ENCODE measurements around the gene FARSA. TPM values are rescaled to one million over a fixed set of nuclear protein-coding genes. Genes with fewer than 3 reads are reported as not detected.

The FARSA gene
- total RNA-seq, 6 experiments from 2014 or later: 22.9 to 46.2 (median 29.0) TPM

GRCh38 chr19:12872941-12873890, 60.3 kb downstream of the FARSA start:
- H3K4me1 ChIP-seq: no peaks in the 10 kb centered on the region
- peaks cover 0 to 5% (median 0%) of the 10 kb centered on the region in 4 donors for H3K36me3 ChIP-seq
- H3K27me3 ChIP-seq: no peaks in the 10 kb centered on the region
- DNase-seq (peak; percentile 63 to 75 (median 69)), ATAC-seq (peak; percentile 74 to 88 (median 86))
- H3K4me3 ChIP-seq: peak overlapping the region; percentile 9 to 27 (median 18)
- no peaks in the 10 kb centered on the region for H3K9me3 ChIP-seq
- TF ChIP-seq POLR2A (IDR thresholded peaks at IDR 0.05) (no peak), CTCF (IDR thresholded peaks at IDR 0.05) (no peak)
- 32% methylated on average over 9 of the region's 70 CpGs for WGBS (ENCODE audit: insufficient coverage, low coverage, low lambda C conversion rate, missing lambda C conversion rate)
- intact Hi-C loops (cut with DNase I): no loop called here
- H3K27ac ChIP-seq: no peak overlapping the region

Small RNAs within 50 kb of the gene (microRNA-seq; reads per million reads assigned to microRNA genes)
- gene MIR5695: 0 reads per million in 2 donors
- gene MIR6515: 4.9 to 6.4 reads per million in 2 donors

Small RNAs within 50 kb of the gene (small RNA-seq; reads per million reads assigned to genes)
- gene MIR5695 (0 to 0.39 reads per million in 2 experiments), gene MIR6515 (0.26 to 1.3 reads per million in 2 experiments)

Other genes starting within 250 kb of the FARSA start
- not detected for gene GNG14, start 245.7 kb downstream of the FARSA start, total RNA-seq
- 1 to 10 TPM; 1.6 to 4.9 (median 2.6) TPM for gene FBXW9, start 237.1 kb downstream of the FARSA start, total RNA-seq
- 10 to 100 TPM; 14.8 to 28.7 (median 19.6) TPM for gene TNPO2, start 209.8 kb downstream of the FARSA start, total RNA-seq
- 100 to 1,000 TPM in 4 of 6 experiments, 10 to 100 TPM in 2; 69.8 to 244 (median 106) TPM for gene TRIR, start 199.0 kb downstream of the FARSA start, total RNA-seq
- 10 to 100 TPM; 22.3 to 35.8 (median 25.8) TPM for gene GET3, start 196.2 kb downstream of the FARSA start, total RNA-seq
- gene BEST2, start 181.9 kb downstream of the FARSA start, total RNA-seq: not detected
- 10 to 100 TPM; 16.6 to 34.5 (median 17.6) TPM for gene HOOK2, start 158.2 kb downstream of the FARSA start, total RNA-seq
- 100 to 1,000 TPM in 2 of 6 experiments, 10 to 100 TPM in 4; 10.2 to 378 (median 66.0) TPM for gene JUNB, start 142.2 kb downstream of the FARSA start, total RNA-seq
- 100 to 1,000 TPM; 164 to 466 (median 202) TPM for gene PRDX2, start 131.9 kb downstream of the FARSA start, total RNA-seq
- gene THSD8, start 131.6 kb downstream of the FARSA start, total RNA-seq: 1 to 10 TPM in 3 of 6 experiments, under 1 TPM in 2, not detected in 1; 0.62 to 2.0 (median 1.2) TPM
- gene RNASEH2A, start 127.1 kb downstream of the FARSA start, total RNA-seq: 1 to 10 TPM; 2.1 to 7.1 (median 3.7) TPM
- not detected for gene RTBDN, start 99.1 kb downstream of the FARSA start, total RNA-seq
- under 1 TPM in 4 of 6 experiments, not detected in 2; 0.06 to 0.49 (median 0.34) TPM for gene MAST1, start 95.2 kb downstream of the FARSA start, total RNA-seq
- gene DNASE2, start 52.3 kb downstream of the FARSA start, total RNA-seq: 10 to 100 TPM; 18.2 to 36.3 (median 26.8) TPM
- 1 to 10 TPM in 1 of 6 experiments, under 1 TPM in 2, not detected in 3; 0.32 to 1.7 (median 0.44) TPM for gene KLF1, start 46.5 kb downstream of the FARSA start, total RNA-seq
- gene GCDH, start 42.6 kb downstream of the FARSA start, total RNA-seq: 100 to 1,000 TPM in 1 of 6 experiments, 10 to 100 TPM in 5; 42.2 to 119 (median 59.5) TPM
- under 1 TPM in 1 of 6 experiments, not detected in 5; 0.18 TPM for gene SYCE2, start 14.4 kb downstream of the FARSA start, total RNA-seq
- 1,000 to 10,000 TPM in 3 of 6 experiments, 100 to 1,000 TPM in 3; 771 to 1,471 (median 1,008) TPM for gene CALR, start 4.9 kb upstream of the FARSA start, total RNA-seq
- 10 to 100 TPM; 37.8 to 69.0 (median 52.9) TPM for gene RAD23A, start 12.2 kb upstream of the FARSA start, total RNA-seq
- 10 to 100 TPM in 3 of 6 experiments, 1 to 10 TPM in 3; 7.7 to 29.3 (median 10.0) TPM for gene GADD45GIP1, start 23.5 kb upstream of the FARSA start, total RNA-seq
- gene DAND5, start 35.9 kb upstream of the FARSA start, total RNA-seq: not detected
- gene NFIX, start 61.8 kb upstream of the FARSA start, total RNA-seq: 10 to 100 TPM; 20.3 to 40.0 (median 26.7) TPM
- 1 to 10 TPM; 1.1 to 3.7 (median 2.3) TPM for gene LYL1, start 169.1 kb upstream of the FARSA start, total RNA-seq
- gene TRMT1, start 183.0 kb upstream of the FARSA start, total RNA-seq: 10 to 100 TPM; 15.0 to 20.5 (median 17.2) TPM
- 10 to 100 TPM; 19.2 to 30.3 (median 26.4) TPM for gene NACC1, start 184.6 kb upstream of the FARSA start, total RNA-seq
- gene STX10, start 216.7 kb upstream of the FARSA start, total RNA-seq: 10 to 100 TPM; 18.2 to 41.5 (median 23.4) TPM
- 10 to 100 TPM; 19.1 to 86.6 (median 23.8) TPM for gene IER2, start 216.7 kb upstream of the FARSA start, total RNA-seq